GM23338 (cell line): ENCODE results near the gene EML4. TPM values are rescaled to one million over a fixed set of nuclear protein-coding genes. Genes with fewer than 3 reads are reported as not detected.

Experiments
- ATAC-seq: fragments of 200-7000 bp; cut with Tn5 transposase; 3 replicates; pipeline ENCODE4 v1.9.1; 2020
- DNase-seq: peaks from one replicate; pipeline ENCODE4 v3.0.0-alpha.2; 2015; ENCODE audit warnings: low spot score
- H2AFZ ChIP-seq: fragments of 200-600 bp; sonication (generic); 2 replicates; pipeline ENCODE4 v1.8.0; 2016; ENCODE audit warnings: antibody characterized with exemption, mild to moderate bottlenecking, moderate library complexity
- H3F3A ChIP-seq: fragments of 200-600 bp; sonication (generic); replicated peaks from 2 replicates; pipeline ENCODE4 v1.8.0; 2017; ENCODE audit warnings: antibody characterized with exemption, mixed run types, low read depth
- H3K27ac ChIP-seq: fragments of 200-600 bp; sonication (generic); 2 replicates; pipeline ENCODE4 v1.6.1; 2016; ENCODE audit warnings: low read depth
- H3K27me3 ChIP-seq: fragments of 200-600 bp; sonication (generic); 2 replicates; pipeline ENCODE4 v1.8.0; 2016; ENCODE audit warnings: mild to moderate bottlenecking, mixed run types, moderate library complexity; ENCODE audit not compliant: insufficient read depth
- H3K36me3 ChIP-seq: fragments of 200-600 bp; sonication (generic); 2 replicates; pipeline ENCODE4 v1.8.0; 2016; ENCODE audit warnings: mild to moderate bottlenecking; ENCODE audit not compliant: insufficient read depth
- H3K4me1 ChIP-seq: fragments of 200-600 bp; sonication (generic); 2 replicates; pipeline ENCODE4 v1.8.0; 2016; ENCODE audit warnings: mild to moderate bottlenecking, moderate library complexity; ENCODE audit not compliant: insufficient read depth
- H3K4me2 ChIP-seq: fragments of 200-600 bp; sonication (generic); 2 replicates; pipeline ENCODE4 v1.7.1; 2017; ENCODE audit warnings: mixed run types
- H3K4me3 ChIP-seq: fragments of 200-600 bp; sonication (generic); 2 replicates; pipeline ENCODE4 v1.6.1; 2016; ENCODE audit warnings: mixed run types
- H3K79me2 ChIP-seq: fragments of 200-600 bp; sonication (generic); replicated peaks from 2 replicates; pipeline ENCODE4 v1.8.0; 2017; ENCODE audit warnings: mild to moderate bottlenecking; ENCODE audit not compliant: insufficient read depth
- H3K9me2 ChIP-seq: fragments of 200-600 bp; sonication (generic); 2 replicates; pipeline ENCODE4 v1.8.0; 2017; ENCODE audit not compliant: insufficient read depth
- H4K20me1 ChIP-seq: fragments of 200-600 bp; sonication (generic); replicated peaks from 2 replicates; pipeline ENCODE4 v1.8.0; 2017; ENCODE audit warnings: mild to moderate bottlenecking; ENCODE audit not compliant: insufficient read depth
- H3K27ac Mint-ChIP-seq: 2 replicates; pipeline ENCODE4 v1.8.0; 2020; ENCODE audit warnings: inconsistent platforms, mild to moderate bottlenecking, moderate library complexity, mixed read lengths
- H3K27me3 Mint-ChIP-seq: 3 replicates; pipeline ENCODE4 v1.8.0; 2022; ENCODE audit warnings: low read depth, mild to moderate bottlenecking, moderate library complexity, mixed read lengths, inconsistent platforms; ENCODE audit not compliant: insufficient read depth, poor library complexity
- H3K36me3 Mint-ChIP-seq: 3 replicates; pipeline ENCODE4 v1.8.0; 2021; ENCODE audit warnings: low read depth, mild to moderate bottlenecking, inconsistent platforms, moderate library complexity, mixed read lengths
- H3K4me1 Mint-ChIP-seq: 3 replicates; pipeline ENCODE4 v1.8.0; 2020; ENCODE audit warnings: mild to moderate bottlenecking, inconsistent platforms, mixed read lengths
- H3K4me3 Mint-ChIP-seq: 3 replicates; pipeline ENCODE4 v1.8.0; 2021; ENCODE audit warnings: moderate library complexity, mild to moderate bottlenecking, inconsistent platforms, mixed read lengths
- H3K9me3 Mint-ChIP-seq: 3 replicates; pipeline ENCODE4 v1.8.0; 2020; ENCODE audit warnings: moderate library complexity, mild to moderate bottlenecking, inconsistent platforms, mixed read lengths
- EZH2phosphoT487 ChIP-seq: fragments of 200-600 bp; sonication (generic); IDR thresholded peaks from one replicate; pipeline ENCODE4 v1.8.1; 2018; ENCODE audit warnings: antibody characterized with exemption; ENCODE audit not compliant: unreplicated experiment
- JUNB ChIP-seq: IDR thresholded peaks from one replicate; pipeline ENCODE4 v1.6.1; 2016; ENCODE audit warnings: antibody characterized with exemption; ENCODE audit not compliant: unreplicated experiment
- NANOG ChIP-seq: IDR thresholded peaks from 2 replicates; pipeline ENCODE4 v1.6.1; 2016; ENCODE audit warnings: antibody characterized with exemption, borderline replicate concordance
- POLR2AphosphoS5 ChIP-seq: IDR thresholded peaks from 2 replicates; pipeline ENCODE4 v1.6.1; 2016; ENCODE audit warnings: antibody characterized with exemption, low read depth
- REST ChIP-seq: IDR thresholded peaks from one replicate; pipeline ENCODE4 v1.6.1; 2018; ENCODE audit warnings: antibody characterized with exemption; ENCODE audit not compliant: unreplicated experiment
- STAT1 ChIP-seq: IDR thresholded peaks from one replicate; pipeline ENCODE4 v1.6.1; 2016; ENCODE audit warnings: antibody characterized with exemption; ENCODE audit not compliant: unreplicated experiment
- ZNF331 ChIP-seq: fragments of 250-450 bp; sonication (Bioruptor Pico); IDR thresholded peaks from 2 replicates; pipeline ENCODE4 v1.5.0; 2020; ENCODE audit warnings: low read depth, mild to moderate bottlenecking, moderate library complexity
- ZNF462 ChIP-seq: fragments of 250-450 bp; sonication (Bioruptor Pico); IDR thresholded peaks from 2 replicates; pipeline ENCODE4 v1.5.0; 2020; ENCODE audit warnings: mild to moderate bottlenecking, moderate library complexity
- polyA plus RNA-seq: library from polyadenylated mRNA; unstranded; fragments of >200 nt; fragmentation: Nextera tagmentation; extraction: Ambion mirVana; gene quantifications from 2 replicates; pipeline ENCODE4 v1.2.1, GENCODE V29; 2016
- total RNA-seq: library from RNA; depleted of rRNA; stranded (reverse); fragments of >200 nt; shearing (Covaris generic); gene quantifications from 2 replicates; pipeline ENCODE4 v1.2.3, GENCODE V29; 2014
- TF ChIP-seq, protein P1 (sequence below), 2 experiments: fragments of 200-600 bp in 1 of 2; sonication (generic) in 1 of 2; conservative IDR thresholded peaks; 2 replicates each; pipeline versions ENCODE4 v1.5.1 to v1.6.1; 2016 to 2017; ENCODE audit warnings: antibody characterized with exemption in 2 of 2, low read depth in 2 of 2, mild to moderate bottlenecking in 2 of 2, moderate library complexity in 1 of 2
- TF ChIP-seq, protein P2 (sequence below): IDR thresholded peaks from 2 replicates; pipeline ENCODE4 v1.6.1; 2016; ENCODE audit warnings: antibody characterized with exemption

The EML4 gene
- total and polyA plus RNA-seq, 2 experiments from 2014 or later, result 65.3 to 115 TPM

DNA sequence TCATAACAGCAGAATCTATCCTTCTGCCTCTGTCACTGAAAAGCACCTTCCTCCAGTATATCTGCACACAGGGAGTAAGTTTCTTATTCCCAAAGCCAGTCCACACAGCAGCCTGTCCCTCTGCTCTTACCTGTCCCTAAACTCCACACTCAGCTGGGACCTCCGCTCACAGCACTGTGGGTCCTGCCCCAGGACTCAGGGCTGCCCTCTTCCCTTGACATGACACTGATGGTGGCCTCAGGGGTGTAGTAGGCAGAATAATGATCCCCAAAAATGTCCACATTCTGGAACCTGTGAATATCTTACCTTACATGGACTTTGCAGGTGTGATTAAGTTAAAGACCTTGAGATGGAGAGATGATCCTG, 39.7 kb upstream of the EML4 start (continued):
- TF ChIP-seq STAT1, result no peak
- TF ChIP-seq, protein P1, sequence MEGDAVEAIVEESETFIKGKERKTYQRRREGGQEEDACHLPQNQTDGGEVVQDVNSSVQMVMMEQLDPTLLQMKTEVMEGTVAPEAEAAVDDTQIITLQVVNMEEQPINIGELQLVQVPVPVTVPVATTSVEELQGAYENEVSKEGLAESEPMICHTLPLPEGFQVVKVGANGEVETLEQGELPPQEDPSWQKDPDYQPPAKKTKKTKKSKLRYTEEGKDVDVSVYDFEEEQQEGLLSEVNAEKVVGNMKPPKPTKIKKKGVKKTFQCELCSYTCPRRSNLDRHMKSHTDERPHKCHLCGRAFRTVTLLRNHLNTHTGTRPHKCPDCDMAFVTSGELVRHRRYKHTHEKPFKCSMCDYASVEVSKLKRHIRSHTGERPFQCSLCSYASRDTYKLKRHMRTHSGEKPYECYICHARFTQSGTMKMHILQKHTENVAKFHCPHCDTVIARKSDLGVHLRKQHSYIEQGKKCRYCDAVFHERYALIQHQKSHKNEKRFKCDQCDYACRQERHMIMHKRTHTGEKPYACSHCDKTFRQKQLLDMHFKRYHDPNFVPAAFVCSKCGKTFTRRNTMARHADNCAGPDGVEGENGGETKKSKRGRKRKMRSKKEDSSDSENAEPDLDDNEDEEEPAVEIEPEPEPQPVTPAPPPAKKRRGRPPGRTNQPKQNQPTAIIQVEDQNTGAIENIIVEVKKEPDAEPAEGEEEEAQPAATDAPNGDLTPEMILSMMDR (conservative IDR thresholded peaks at IDR 0.05; ENCODE audit: low read depth in 2 of 2), result no peak

DNA sequence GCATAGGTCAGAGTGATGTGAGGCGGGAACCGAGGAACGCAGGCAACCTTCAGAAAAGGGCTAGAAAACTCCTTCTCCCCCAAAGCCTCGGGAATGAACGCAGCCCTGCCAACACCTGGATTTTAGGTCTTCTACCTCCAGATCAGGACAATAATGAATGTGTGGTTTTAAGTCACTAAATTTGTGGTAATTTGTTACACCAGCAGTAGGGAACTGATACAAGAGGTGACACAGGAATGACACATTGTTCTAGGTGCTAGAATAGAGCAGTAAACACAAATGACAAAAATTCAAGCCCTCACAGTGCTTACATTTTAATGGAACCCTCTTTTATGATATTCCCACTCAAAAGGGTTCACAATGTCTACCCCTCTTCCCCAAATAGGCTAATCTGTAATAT, 39.2 kb upstream of the EML4 start:
- no peak overlapping the region for H3K4me3 ChIP-seq
- H3F3A ChIP-seq, result no peaks in the 10 kb centered on the region; the same call in 1 of the 2 replicates
- H3K27me3 ChIP-seq, result no peaks in the 10 kb centered on the region
- peaks cover 37% of the 10 kb centered on the region for H3K4me1 ChIP-seq
- no peak overlapping the region for H3K27ac ChIP-seq
- ATAC-seq (no peak), DNase-seq (no peak)
- H4K20me1 ChIP-seq, result no peaks in the 10 kb centered on the region
- Mint-ChIP-seq H3K36me3 (no peaks in the 10 kb centered on the region), H3K4me3 (no peak overlapping the region), H3K27me3 (peaks cover 4% of the 10 kb centered on the region), H3K9me3 (no peaks in the 10 kb centered on the region), H3K27ac (no peak overlapping the region), H3K4me1 (peaks cover 47% of the 10 kb centered on the region)
- H3K4me2 ChIP-seq, result no peak overlapping the region
- no peaks in the 10 kb centered on the region for H3K9me2 ChIP-seq
- no peaks in the 10 kb centered on the region for H3K79me2 ChIP-seq
- no peak overlapping the region; the same call in 1 of the 2 replicates for H2AFZ ChIP-seq
- H3K36me3 ChIP-seq, result no peaks in the 10 kb centered on the region
- TF ChIP-seq ZNF331 (CRISPR knock-in tag), result no peak
- no peak for TF ChIP-seq ZNF462 (CRISPR knock-in tag)
- TF ChIP-seq STAT1, result no peak
- no peak for TF ChIP-seq POLR2AphosphoS5
- no peak for TF ChIP-seq EZH2phosphoT487
- TF ChIP-seq, protein P1 (conservative IDR thresholded peaks at IDR 0.05; ENCODE audit: low read depth in 2 of 2), result no peak
- TF ChIP-seq REST, result no peak
- no peak for TF ChIP-seq NANOG
- TF ChIP-seq JUNB, result no peak
- TF ChIP-seq, protein P2, sequence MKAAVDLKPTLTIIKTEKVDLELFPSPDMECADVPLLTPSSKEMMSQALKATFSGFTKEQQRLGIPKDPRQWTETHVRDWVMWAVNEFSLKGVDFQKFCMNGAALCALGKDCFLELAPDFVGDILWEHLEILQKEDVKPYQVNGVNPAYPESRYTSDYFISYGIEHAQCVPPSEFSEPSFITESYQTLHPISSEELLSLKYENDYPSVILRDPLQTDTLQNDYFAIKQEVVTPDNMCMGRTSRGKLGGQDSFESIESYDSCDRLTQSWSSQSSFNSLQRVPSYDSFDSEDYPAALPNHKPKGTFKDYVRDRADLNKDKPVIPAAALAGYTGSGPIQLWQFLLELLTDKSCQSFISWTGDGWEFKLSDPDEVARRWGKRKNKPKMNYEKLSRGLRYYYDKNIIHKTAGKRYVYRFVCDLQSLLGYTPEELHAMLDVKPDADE, result no peak
